Heart right ventricle (tissue), 16 donors: ENCODE measurements around the gene SLC15A4. TPM values are rescaled to one million over a fixed set of nuclear protein-coding genes. Genes with fewer than 3 reads are reported as not detected.
A peak's percentile ranks its signal among the peaks of the same experiment; 100 is the strongest.

Source experiments
- ATAC-seq, 8 donors: fragments of 200-7000 bp; cut with Tn5 transposase; one replicate each; pipeline ENCODE4 v1.9.1; 2020; ENCODE audit warnings: mild to moderate bottlenecking in 8 of 8, moderate library complexity in 8 of 8, moderate number of reproducible peaks in 1 of 8
- DNase-seq, 2 donors: peaks; one replicate each; pipeline ENCODE4 v3.0.0-alpha.2; 2020
- H3K27ac ChIP-seq, 10 donors: fragments of 200-600 bp; sonication (generic) in 2 of 10; one replicate each; pipeline versions ENCODE4 v1.5.0 to v1.8.0; 2020 to 2022; ENCODE audit warnings: mild to moderate bottlenecking in 3 of 10
- H3K27me3 ChIP-seq, 7 donors: fragments of 200-600 bp; one replicate each; pipeline ENCODE4 v1.8.0; 2021 to 2022; ENCODE audit warnings: mild to moderate bottlenecking in 2 of 7
- H3K36me3 ChIP-seq, 9 donors: fragments of 200-600 bp; sonication (generic) in 1 of 9; one replicate each; pipeline versions ENCODE4 v1.5.0 to v1.8.0; 2020 to 2022; ENCODE audit warnings: mild to moderate bottlenecking in 2 of 9
- H3K4me1 ChIP-seq, 9 donors: fragments of 200-600 bp; sonication (generic) in 1 of 9; one replicate each; pipeline versions ENCODE4 v1.5.0 to v1.8.0; 2020 to 2022; ENCODE audit warnings: mild to moderate bottlenecking in 4 of 9
- H3K4me3 ChIP-seq, 10 donors: fragments of 200-600 bp; sonication (generic) in 2 of 10; one replicate each; pipeline versions ENCODE4 v1.5.0 to v1.8.0; 2020 to 2022; ENCODE audit warnings: mild to moderate bottlenecking in 7 of 10, moderate library complexity in 2 of 10
- H3K9me3 ChIP-seq, 11 donors: fragments of 200-600 bp in 10 of 11; sonication (generic) in 2 of 11; one replicate each; pipeline versions ENCODE4 v1.5.0 to v1.8.0; 2013 to 2022; ENCODE audit warnings: mild to moderate bottlenecking in 2 of 11, control low read depth in 1 of 11, moderate library complexity in 1 of 11
- CTCF ChIP-seq, 9 donors: fragments of 200-600 bp; sonication (generic) in 2 of 9; IDR thresholded peaks; one replicate each; pipeline versions ENCODE4 v1.5.0 to v1.8.0; 2021 to 2022; ENCODE audit warnings: antibody characterized with exemption in 9 of 9, mild to moderate bottlenecking in 5 of 9, moderate library complexity in 1 of 9
- WGBS, 2 donors: extraction: QIAGEN DNeasy Blood & Tissue Kit; methylation state at CpG; one replicate each; pipeline ENCODE4 v1.1.7; 2013; ENCODE audit warnings: inconsistent platforms in 1 of 2; 5-methylcytosine and 5-hydroxymethylcytosine counted together
- intact Hi-C, 10 donors: fragments of 100-400 bp; cut with DNase I; formaldehyde crosslinking; loops; one replicate each; pipeline versions ENCODE4 v1.11.1 to v1.14.2; 2022
- polyA plus RNA-seq, 2 donors: library from polyadenylated mRNA; stranded (reverse); fragments of 200-250 nt; gene quantifications; one replicate each; pipeline ENCODE4 v1.2.3, GENCODE V29; 2013
- total RNA-seq, 10 donors: library from RNA; stranded (reverse); fragmentation: NEBNext Ultra II Directional in 3 of 10; extraction: Animal tissue kit (Norgen Biotek cat#: 25700) in 3 of 10; gene quantifications; one replicate each; pipeline versions ENCODE4 v1.2.1 to v1.2.4, GENCODE V29; 2021 to 2023
- donor health status: Arrhythmogenic right ventricular cardiomyopathy.
- donor health status: ischemic (EF 13 %, LVEDD 7.1; RV severe dilation, severe dysfunction).
- donor health status: healthy with polysubstance abuse.
- donor health status: DM: no; HTN: yes; CAD: no.
- donor health status: DM: no; HTN: no; CAD: no.
- donor health status: ischemic (EF 25% LVEDD 6.9; RV normal size, moderate dysfunction).
- donor health status: ischemic (EF 25% LVEDD 5.7; RV mildly dilated, moderate dysfunction).
- donor health status: healthy.
- donor health status: DM: yes; HTN: yes; CAD: no.
- donor health status: Ischemic cardiomyopathy.
- donor health status: ischemic (EF 35%, LVEDD 5.7; RV mildly dilated, moderate dysfunction).
- donor health status: nonischemic (EF 11% LVEDD 7.7; RV severe dilation, severe dysfunction).
- donor health status: DM: yes; HTN: yes; CAD: no.
- donor health status: PGD.
- donor health status: ischemic (EF 29% LVEDD 5.4; RV normal size, mild dysfunction).
- donor health status: nonischemic (EF 23%, LVEDD 6.1; RV moderate dilation, normal function).

SLC15A4 gene
- total and polyA plus RNA-seq, 12 donors: 14.3 to 23.7 (median 15.5) TPM

- ATAC-seq (no peak), DNase-seq (no peak)
- WGBS, 2 donors: 96 to 97% methylated on average over 17 of the region's 17 CpGs
- Histone ChIP-seq H3K9me3 (no peaks in the 10 kb centered on the region), H3K27ac (no peak overlapping the region), H3K4me3 (no peak overlapping the region), H3K27me3 (no peaks in the 10 kb centered on the region), H3K36me3 (peaks cover 0 to 76% (median 42%) of the 10 kb centered on the region in 9 donors), H3K4me1 (peaks cover 0 to 54% (median 7%) of the 10 kb centered on the region in 9 donors)
- intact Hi-C loops: no loop called here
- TF ChIP-seq CTCF (IDR thresholded peaks at IDR 0.05): no peak
These were observed 30.9 kb downstream of the SLC15A4 start for GRCh38 chr12:128792881-128793280.

- Histone ChIP-seq H3K36me3 (peaks cover 0 to 71% (median 37%) of the 10 kb centered on the region in 9 donors), H3K4me1 (peaks cover 0 to 49% (median 5%) of the 10 kb centered on the region in 9 donors), H3K27ac (no peak overlapping the region), H3K9me3 (no peaks in the 10 kb centered on the region), H3K27me3 (no peaks in the 10 kb centered on the region), H3K4me3 (no peak overlapping the region)
- ATAC-seq: no peak
- no peak for TF ChIP-seq CTCF (IDR thresholded peaks at IDR 0.05)
- DNase-seq: no peak
- 89 to 92% methylated on average over 15 of the region's 15 CpGs for WGBS, 2 donors
- intact Hi-C loops: no loop called here
These were observed 31.4 kb downstream of the SLC15A4 start for GRCh38 chr12:128792398-128792797.

- Histone ChIP-seq H3K9me3 (no peaks in the 10 kb centered on the region), H3K27me3 (no peaks in the 10 kb centered on the region), H3K4me3 (no peak overlapping the region), H3K4me1 (peaks cover 0 to 42% (median 5%) of the 10 kb centered on the region in 9 donors), H3K27ac (peak overlapping the region in 1 of 10 donors; percentile 43), H3K36me3 (peaks cover 0 to 63% (median 36%) of the 10 kb centered on the region in 9 donors)
- TF ChIP-seq CTCF (IDR thresholded peaks at IDR 0.05): no peak
- DNase-seq (no peak), ATAC-seq (peak in 2 of 8 donors; percentile 8 to 12)
- WGBS, 2 donors: 87 to 89% methylated on average over 24 of the region's 24 CpGs
- intact Hi-C loops: no loop called here
These were observed 32.1 kb downstream of the SLC15A4 start for GRCh38 chr12:128791395-128792322.

GRCh38 chr12:128790653-128791373 lies 32.9 kb downstream of the SLC15A4 start:
- peaks cover 0 to 37% (median 5%) of the 10 kb centered on the region in 9 donors for H3K4me1 ChIP-seq
- H3K27ac ChIP-seq: peak overlapping the region in 4 of 10 donors; percentile 41 to 65 (median 50)
- ATAC-seq (peak in 4 of 8 donors; percentile 53 to 77 (median 64)), DNase-seq (no peak)
- WGBS, 2 donors: 82% methylated on average over 15 of the region's 15 CpGs
- intact Hi-C loops: no loop called here
- no peak overlapping the region for H3K4me3 ChIP-seq
- no peak for TF ChIP-seq CTCF (IDR thresholded peaks at IDR 0.05)
- H3K27me3 ChIP-seq: no peaks in the 10 kb centered on the region
- H3K36me3 ChIP-seq: peaks cover 0 to 55% (median 33%) of the 10 kb centered on the region in 9 donors
- H3K9me3 ChIP-seq: no peaks in the 10 kb centered on the region
